Fibroblast of the aortic adventitia (primary cell): ENCODE measurements around the gene ZFP36. TPM values are rescaled to one million over a fixed set of nuclear protein-coding genes. Genes with fewer than 3 reads are reported as not detected.

ENCODE experiments used
- DNase-seq: peaks from one replicate; pipeline ENCODE4 v3.0.0-alpha.2; 2010; ENCODE audit warnings: low read depth
- H3K4me3 ChIP-seq: 2 replicates; pipeline ENCODE4 v1.5.1; 2011; ENCODE audit warnings: low read depth, mild to moderate bottlenecking, control low read depth, low read length, moderate library complexity
- CTCF ChIP-seq: IDR thresholded peaks from 2 replicates; pipeline ENCODE4 v1.5.1; 2011; ENCODE audit warnings: mild to moderate bottlenecking, low read length, control low read depth, inconsistent platforms; ENCODE audit not compliant: insufficient read depth
- total RNA-seq: library from RNA; depleted of rRNA; stranded (reverse); fragments of >200 nt; gene quantifications from 2 replicates; pipeline ENCODE4 v1.2.3, GENCODE V29; 2012; ENCODE audit warnings: low replicate concordance

Gene ZFP36
- total RNA-seq, 1 donor: 18.3 TPM

GRCh38 chr19:39423258-39424086 is 16.8 kb downstream of the ZFP36 start:
- H3K4me3 ChIP-seq: no peak overlapping the region
- DNase-seq: no peak
- no peak for TF ChIP-seq CTCF

GRCh38 chr19:39424934-39425333 is 18.3 kb downstream of the ZFP36 start:
- no peak overlapping the region for H3K4me3 ChIP-seq
- TF ChIP-seq CTCF: no peak
- no peak for DNase-seq

DNA sequence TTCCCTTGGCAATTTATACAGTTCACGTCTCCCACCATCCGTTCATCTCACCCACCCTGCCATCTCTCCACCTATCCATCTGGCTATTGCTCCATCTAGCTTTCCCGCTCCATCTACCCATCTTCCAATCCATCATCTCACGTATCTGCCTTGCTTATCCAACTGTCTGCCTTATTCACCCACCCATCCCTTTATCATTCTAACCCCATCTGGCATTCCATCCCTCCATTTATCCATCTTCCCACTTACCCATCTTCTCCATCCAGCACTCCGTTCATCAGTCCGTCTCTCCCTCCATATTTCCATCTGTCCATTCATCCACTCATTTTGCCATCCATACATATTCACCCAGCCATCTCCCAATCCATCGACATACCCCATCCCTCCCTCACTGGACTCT is 19.1 kb downstream of the ZFP36 start:
- TF ChIP-seq CTCF: no peak
- H3K4me3 ChIP-seq: no peak overlapping the region
- no peak for DNase-seq

- no peak for TF ChIP-seq CTCF
- no peak overlapping the region for H3K4me3 ChIP-seq
- no peak for DNase-seq
Measured at GRCh38 chr19:39426170-39426569, 19.5 kb downstream of the ZFP36 start.

- no peak overlapping the region for H3K4me3 ChIP-seq
- no peak for TF ChIP-seq CTCF
- DNase-seq: no peak
Measured at GRCh38 chr19:39427707-39428106, 21.1 kb downstream of the ZFP36 start.

- TF ChIP-seq CTCF: no peak
- H3K4me3 ChIP-seq: no peak overlapping the region
- DNase-seq: peak; percentile 87
Measured at GRCh38 chr19:39428283-39429112, 21.9 kb downstream of the ZFP36 start.
